H1 (cell line): ENCODE data around the gene FBXL17. TPM values are rescaled to one million over a fixed set of nuclear protein-coding genes. Genes with fewer than 3 reads are reported as not detected.
A peak's percentile ranks its signal among the peaks of the same experiment; 100 is the strongest.

ENCODE experiments used
- CTCF ChIA-PET: fragments of 300-600 bp; sonication (Branson Sonifier 250); formaldehyde crosslinking; loops from one replicate; lab custom pipeline; 2021; ENCODE audit not compliant: partially characterized antibody; lab: Charles Lee
- POLR2A ChIA-PET: fragments of 300-600 bp; sonication (Branson Sonifier 250); formaldehyde crosslinking; loops from one replicate; lab custom pipeline; 2021; ENCODE audit warnings: inconsistent platforms; ENCODE audit not compliant: partially characterized antibody; lab: Charles Lee
- DNase-seq, 2 experiments: peaks; one replicate each; pipeline versions ENCODE4 v3.0.0 to v3.0.0-alpha.2; 2010 to 2022; ENCODE audit warnings: low spot score in 2 of 2, low read depth in 1 of 2, mixed read lengths in 1 of 2
- FAIRE-seq: peaks from 2 replicates; lab custom pipeline; 2011; peaks lifted over from hg19 to GRCh38; lab: Jason Lieb, UNC
- H2AFZ ChIP-seq: 2 replicates; pipeline ENCODE4 v1.8.1; 2012; ENCODE audit warnings: low read length, inconsistent platforms
- H2AK5ac ChIP-seq: 2 replicates; pipeline ENCODE4 v1.6.1; 2013; ENCODE audit warnings: low read depth, low read length
- H2BK120ac ChIP-seq: replicated peaks from 2 replicates; pipeline ENCODE3; 2013; ENCODE audit warnings: low read depth, low read length, inconsistent platforms
- H2BK12ac ChIP-seq: 2 replicates; pipeline ENCODE4 v1.6.1; 2013; ENCODE audit warnings: low read depth, low read length
- H2BK15ac ChIP-seq: 2 replicates; pipeline ENCODE4 v1.6.1; 2013; ENCODE audit warnings: low read length
- H2BK20ac ChIP-seq: 2 replicates; pipeline ENCODE4 v1.6.1; 2013; ENCODE audit warnings: low read length
- H2BK5ac ChIP-seq: 2 replicates; pipeline ENCODE4 v1.6.1; 2013; ENCODE audit warnings: low read depth, low read length
- H3K14ac ChIP-seq: 2 replicates; pipeline ENCODE4 v1.6.1; 2013; ENCODE audit warnings: inconsistent platforms; ENCODE audit not compliant: insufficient read length
- H3K18ac ChIP-seq: 2 replicates; pipeline ENCODE4 v1.6.1; 2013; ENCODE audit warnings: low read length; ENCODE audit errors: extremely low read depth
- H3K23ac ChIP-seq: 2 replicates; pipeline ENCODE4 v1.6.1; 2013; ENCODE audit warnings: inconsistent platforms; ENCODE audit not compliant: insufficient read length
- H3K23me2 ChIP-seq: 2 replicates; pipeline ENCODE4 v1.6.1; 2013; ENCODE audit warnings: low read depth, low read length
- H3K27ac ChIP-seq: 2 replicates; pipeline ENCODE4 v1.6.1; 2011; ENCODE audit warnings: low read depth, low read length, inconsistent platforms
- H3K27me3 ChIP-seq, 4 experiments: replicated peaks in 1 of 4; 1 replicate in 1 of 4; 2 replicates in 3 of 4; pipeline versions ENCODE4 v1.6.1 to v1.8.1; 2011 to 2013; ENCODE audit warnings: low read length in 3 of 4, mild to moderate bottlenecking in 3 of 4, inconsistent platforms in 2 of 4, mixed read lengths in 2 of 4, moderate library complexity in 1 of 4; ENCODE audit not compliant: control insufficient read depth in 3 of 4, insufficient read depth in 3 of 4; ENCODE audit errors: extremely low read depth in 1 of 4
- H3K36me3 ChIP-seq, 4 experiments: 2 replicates each; pipeline versions ENCODE4 v1.6.1 to v1.8.1; 2011 to 2013; ENCODE audit warnings: mild to moderate bottlenecking in 4 of 4, low read length in 3 of 4, moderate library complexity in 2 of 4, control low read depth in 1 of 4, inconsistent platforms in 1 of 4; ENCODE audit not compliant: insufficient read depth in 4 of 4, control insufficient read depth in 2 of 4
- H3K4ac ChIP-seq: replicated peaks from 2 replicates; pipeline ENCODE3; 2013; ENCODE audit warnings: low read length, low read depth, mixed read lengths, inconsistent platforms; ENCODE audit not compliant: insufficient read length
- H3K4me1 ChIP-seq, 4 experiments: replicated peaks in 1 of 4; 1 replicate in 1 of 4; 2 replicates in 3 of 4; pipeline versions ENCODE4 v1.6.1 to v1.8.1; 2011 to 2013; ENCODE audit warnings: low read length in 3 of 4, inconsistent platforms in 2 of 4, mixed read lengths in 1 of 4; ENCODE audit not compliant: insufficient read depth in 4 of 4, control insufficient read depth in 3 of 4
- H3K4me2 ChIP-seq, 2 experiments: 2 replicates each; pipeline versions ENCODE4 v1.6.1 to v1.8.1; 2011 to 2013; ENCODE audit warnings: low read depth in 2 of 2, low read length in 2 of 2, control low read depth in 1 of 2, inconsistent platforms in 1 of 2, mild to moderate bottlenecking in 1 of 2; ENCODE audit not compliant: insufficient read depth in 1 of 2
- H3K4me3 ChIP-seq, 4 experiments: fragments of 200-600, 300-600 bp in 1 of 4; sonication (generic), shearing (Covaris generic), sonication (Bioruptor Twin) in 1 of 4; 2 replicates each; pipeline versions ENCODE4 v1.5.1 to v1.8.1; 2011 to 2016; ENCODE audit warnings: low read length in 4 of 4, low read depth in 3 of 4, control low read depth in 2 of 4, inconsistent platforms in 2 of 4, mild to moderate bottlenecking in 2 of 4, mixed read lengths in 1 of 4, moderate library complexity in 1 of 4; ENCODE audit not compliant: insufficient read depth in 2 of 4; ENCODE audit errors: extremely low read depth in 1 of 4
- H3K56ac ChIP-seq: replicated peaks from 2 replicates; pipeline ENCODE3; 2013; ENCODE audit warnings: low read depth, mild to moderate bottlenecking, mixed read lengths, low read length, inconsistent platforms; ENCODE audit not compliant: insufficient read length
- H3K79me1 ChIP-seq: 2 replicates; pipeline ENCODE4 v1.6.1; 2013; ENCODE audit warnings: low read depth, low read length, control low read depth
- H3K79me2 ChIP-seq, 2 experiments: 2 replicates each; pipeline versions ENCODE4 v1.6.1 to v1.8.1; 2012 to 2013; ENCODE audit warnings: low read length in 2 of 2, mild to moderate bottlenecking in 2 of 2, inconsistent platforms in 1 of 2; ENCODE audit not compliant: insufficient read depth in 2 of 2, control insufficient read depth in 1 of 2
- H3K9ac ChIP-seq, 4 experiments: replicated peaks in 1 of 4; 1 replicate in 1 of 4; 2 replicates in 3 of 4; pipeline versions ENCODE4 v1.6.1 to v1.8.1; 2011 to 2013; ENCODE audit warnings: low read depth in 3 of 4, low read length in 3 of 4, control low read depth in 2 of 4, mild to moderate bottlenecking in 2 of 4, moderate library complexity in 2 of 4, inconsistent platforms in 1 of 4; ENCODE audit errors: extremely low read depth in 1 of 4
- H3K9me3 ChIP-seq, 2 experiments: 2 replicates each; pipeline versions ENCODE4 v1.6.1 to v1.8.1; 2012 to 2013; ENCODE audit warnings: mild to moderate bottlenecking in 2 of 2, moderate library complexity in 2 of 2, control low read depth in 1 of 2, inconsistent platforms in 1 of 2, low read depth in 1 of 2, low read length in 1 of 2, mixed read lengths in 1 of 2; ENCODE audit not compliant: insufficient read depth in 2 of 2
- H4K20me1 ChIP-seq, 2 experiments: replicated peaks in 1 of 2; 2 replicates each; pipeline versions ENCODE3 to v1.8.1; 2011 to 2013; ENCODE audit warnings: inconsistent platforms in 2 of 2, low read length in 2 of 2, mild to moderate bottlenecking in 1 of 2; ENCODE audit not compliant: insufficient read depth in 2 of 2, control insufficient read depth in 1 of 2
- H4K5ac ChIP-seq: 2 replicates; pipeline ENCODE4 v1.6.1; 2013; ENCODE audit warnings: low read length, low read depth, mixed read lengths, inconsistent platforms; ENCODE audit not compliant: insufficient read length
- H4K8ac ChIP-seq: 2 replicates; pipeline ENCODE4 v1.8.0; 2013; ENCODE audit warnings: mild to moderate bottlenecking, moderate library complexity, low read length, inconsistent platforms; ENCODE audit not compliant: insufficient read depth; ENCODE audit errors: extremely low read depth
- H4K91ac ChIP-seq: replicated peaks from 2 replicates; pipeline ENCODE3; 2013; ENCODE audit warnings: low read length, mixed read lengths, inconsistent platforms; ENCODE audit not compliant: insufficient read length
- CBX8 ChIP-seq: fragments of 300-800, 300-1000 bp; sonication (generic); IDR thresholded peaks from 2 replicates; pipeline ENCODE4 v1.7.1; 2016; ENCODE audit warnings: low read depth, low read length, borderline replicate concordance
- POU5F1 ChIP-seq: IDR thresholded peaks from 2 replicates; pipeline ENCODE4 v1.6.1; 2011; ENCODE audit warnings: low read depth, mild to moderate bottlenecking, low read length, moderate library complexity
- RAD21 ChIP-seq, 2 experiments: IDR thresholded peaks in 1 of 2; conservative IDR thresholded peaks in 1 of 2; 2 replicates each; pipeline ENCODE4 v1.6.1; 2011; ENCODE audit warnings: low read depth in 2 of 2, low read length in 2 of 2, improper control_type of control experiment in 1 of 2, inconsistent platforms in 1 of 2, mild to moderate bottlenecking in 1 of 2, moderate library complexity in 1 of 2
- RNF2 ChIP-seq: fragments of 200-900, 300-1000 bp; sonication (generic); IDR thresholded peaks from 2 replicates; pipeline ENCODE4 v1.7.1; 2016; ENCODE audit warnings: borderline replicate concordance, low read depth, mild to moderate bottlenecking, antibody characterized with exemption, low read length; ENCODE audit not compliant: poor library complexity, severe bottlenecking; ENCODE audit errors: missing control alignments
- TBP ChIP-seq: IDR thresholded peaks from 2 replicates; pipeline ENCODE4 v1.6.1; 2011; ENCODE audit warnings: low read depth, low read length, improper control_type of control experiment
- TCF12 ChIP-seq: IDR thresholded peaks from 2 replicates; pipeline ENCODE4 v1.6.1; 2011; ENCODE audit warnings: low read depth, mild to moderate bottlenecking, low read length
- YY1 ChIP-seq: IDR thresholded peaks from 2 replicates; pipeline ENCODE4 v1.6.1; 2011; ENCODE audit warnings: low read depth, mild to moderate bottlenecking, low read length
- WGBS, 2 experiments: shearing (Covaris generic) in 1 of 2; methylation state at CpG; one replicate each; pipeline versions ENCODE4 v1.1.6 to v1.1.7; 2013 to 2015; ENCODE audit warnings: low lambda C conversion rate in 2 of 2, mixed read lengths in 2 of 2, inconsistent platforms in 1 of 2, low coverage in 1 of 2, missing lambda C conversion rate in 1 of 2; ENCODE audit not compliant: insufficient replicate concordance in 2 of 2, insufficient coverage in 1 of 2, insufficient read length in 1 of 2; ENCODE audit errors: extremely low coverage in 1 of 2, missing lambda C conversion rate in 1 of 2; 5-methylcytosine and 5-hydroxymethylcytosine counted together
- polyA plus RNA-seq, 7 experiments: library from polyadenylated mRNA; depleted of rRNA in 3 of 7; stranded (reverse) in 5 of 7; unstranded in 2 of 7; fragments of >200 nt in 5 of 7; fragments of 200-250 nt in 2 of 7; gene quantifications; 1 replicate in 5 of 7; 2 replicates in 1 of 7; 4 replicates in 1 of 7; pipeline versions ENCODE4 v1.2.1 to v1.2.3, GENCODE V29; 2011 to 2013; ENCODE audit warnings: missing spikeins in 2 of 7, mixed read lengths in 2 of 7
- total RNA-seq: library from RNA; stranded (reverse); fragmentation: NEBNext Ultra II Directional; extraction: Animal tissue kit (Norgen Biotek cat#: 25700); gene quantifications from 2 replicates; pipeline ENCODE4 v1.2.1, GENCODE V29; 2021

FBXL17 gene
- total and polyA plus RNA-seq, 2 of the 8 experiments (the other 6 are each of a cell fraction or from before 2014, with no cell fraction given): 0.35 to 4.3 TPM

- H3K9ac ChIP-seq: no peak overlapping the region
- no peaks in the 10 kb centered on the region for H3K23me2 ChIP-seq
- H3K79me2 ChIP-seq: no peaks in the 10 kb centered on the region
- DNase-seq (no peak), FAIRE-seq (no peak)
- no peak overlapping the region for H3K4ac ChIP-seq
- H2AFZ ChIP-seq: no peak overlapping the region
- H3K27me3 ChIP-seq: no peaks in the 10 kb centered on the region
- TF ChIP-seq TBP: no peak
- TF ChIP-seq YY1: no peak
- no peak for TF ChIP-seq POU5F1
- TF ChIP-seq TCF12: no peak
- TF ChIP-seq CBX8: no peak
- TF ChIP-seq RNF2: no peak
- 0 out of 4 replicates have a peak, but pooled peaks of 1 of the 2 experiments have one; percentile 19 for TF ChIP-seq RAD21 (IDR thresholded peaks at IDR 0.05 in 1 of 2, conservative IDR thresholded peaks at IDR 0.05 in 1 of 2; ENCODE audit: low read depth in 2 of 2, low read length in 2 of 2)
- no peak overlapping the region for H2BK5ac ChIP-seq
- H3K4me2 ChIP-seq: no peak overlapping the region
- no peaks in the 10 kb centered on the region for H4K20me1 ChIP-seq
- peak overlapping the region; percentile 3; the same call in 1 of the 2 replicates for H4K8ac ChIP-seq
- H2BK120ac ChIP-seq: no peak overlapping the region
- H2BK15ac ChIP-seq: no peak overlapping the region
- no peak overlapping the region for H3K4me3 ChIP-seq
- POLR2A ChIA-PET: no interaction called here
- H2BK12ac ChIP-seq: no peak overlapping the region
- H3K23ac ChIP-seq: no peak overlapping the region
- no peaks in the 10 kb centered on the region for H3K79me1 ChIP-seq
- H3K27ac ChIP-seq: no peak overlapping the region
- H2BK20ac ChIP-seq: no peak overlapping the region
- H3K36me3 ChIP-seq: no peaks in the 10 kb centered on the region
- 92% methylated on average over 7 of the region's 7 CpGs; no CpG with 5 or more reads in 1 of the 2 experiments for WGBS, 2 experiments
- no peak overlapping the region for H2AK5ac ChIP-seq
- H3K56ac ChIP-seq: no peak overlapping the region
- no peak overlapping the region for H3K18ac ChIP-seq
- H4K91ac ChIP-seq: no peak overlapping the region
- H3K9me3 ChIP-seq: no peaks in the 10 kb centered on the region
- no peak overlapping the region for H4K5ac ChIP-seq
- H3K4me1 ChIP-seq: no peaks in the 10 kb centered on the region; a peak in 2 of 7 replicates
- CTCF ChIA-PET: interaction anchor here (1.2 to 1.4 kb wide), 2 partner anchors 10 to 193 kb away, joined by 3 read pairs; no protein-coding TSS in a partner anchor
- no peak overlapping the region for H3K14ac ChIP-seq
Measured at GRCh38 chr5:107868650-107869409, 513.1 kb downstream of the FBXL17 start.
